Activated B cell treated with CpG ODN at 0.5 μM for 24 hours (primary cell): ENCODE results near the gene SP110. TPM values are rescaled to one million over a fixed set of nuclear protein-coding genes. Genes with fewer than 3 reads are reported as not detected.
A peak's percentile ranks its signal among the peaks of the same experiment; 100 is the strongest.

ENCODE experiments used
- ATAC-seq: fragments of 200-7000 bp; cut with Tn5 transposase; one replicate; pipeline ENCODE4 v1.10.0; 2021; ENCODE audit warnings: low read depth, mild to moderate bottlenecking, moderate library complexity
- CTCF ChIA-PET: fragments of 350-600 bp; sonication (Branson Sonifier 250); formaldehyde crosslinking; loops from one replicate; lab custom pipeline; 2021; ENCODE audit warnings: antibody characterized with exemption; lab: Charles Lee
- POLR2A ChIA-PET: fragments of 350-600 bp; sonication (Branson Sonifier 250); formaldehyde crosslinking; loops from one replicate; lab custom pipeline; 2021; ENCODE audit warnings: antibody characterized with exemption; lab: Charles Lee
- DNase-seq: peaks from one replicate; pipeline ENCODE4 v3.0.0; 2022
- H3K27ac Mint-ChIP-seq: one replicate; pipeline ENCODE4 v1.8.0; 2020; ENCODE audit warnings: mixed read lengths
- H3K27me3 Mint-ChIP-seq: one replicate; pipeline ENCODE4 v1.8.0; 2021; ENCODE audit warnings: mixed read lengths
- H3K36me3 Mint-ChIP-seq: one replicate; pipeline ENCODE4 v1.8.0; 2021; ENCODE audit warnings: low read depth, mixed read lengths
- H3K4me1 Mint-ChIP-seq: one replicate; pipeline ENCODE4 v1.8.0; 2021; ENCODE audit warnings: mixed read lengths
- H3K4me3 Mint-ChIP-seq: one replicate; pipeline ENCODE4 v1.8.0; 2020; ENCODE audit warnings: mild to moderate bottlenecking, mixed read lengths
- H3K9me3 Mint-ChIP-seq: one replicate; pipeline ENCODE4 v1.8.0; 2020; ENCODE audit warnings: mixed read lengths
- intact Hi-C: fragments of 100-400 bp; cut with micrococcal nuclease; formaldehyde crosslinking; loops from one replicate; pipeline ENCODE4 v1.15.1; 2024
- total RNA-seq: library from RNA; stranded (reverse); gene quantifications from 2 replicates; pipeline ENCODE4 v1.2.3, GENCODE V29; 2022
- TF ChIP-seq, protein P1 (sequence below): fragments of 200-600 bp; IDR thresholded peaks from one replicate; pipeline ENCODE4 v1.8.0; 2022; ENCODE audit warnings: antibody characterized with exemption, mild to moderate bottlenecking

SP110 gene
- total RNA-seq, 1 donor from 2014 or later, result 147 TPM

DNA sequence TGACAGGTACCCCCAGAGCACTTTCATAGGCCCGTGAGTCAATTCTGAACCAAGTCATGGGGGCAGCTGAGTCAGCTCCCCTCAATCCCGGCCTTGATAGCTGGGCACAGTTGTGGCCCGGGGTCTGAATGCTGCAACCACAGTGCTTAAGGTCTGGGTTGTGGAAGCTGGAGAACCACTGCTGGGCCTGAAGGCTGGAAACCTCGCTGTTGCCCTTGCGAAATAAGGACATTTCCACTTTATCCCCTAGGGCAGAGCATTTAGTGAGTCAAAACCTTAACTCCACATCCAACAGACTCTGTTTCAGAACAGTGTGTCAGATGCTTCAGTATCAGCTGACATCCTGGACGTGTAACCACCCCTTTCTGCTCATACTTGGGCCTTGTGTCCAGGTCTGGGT, 58.6 kb downstream of the SP110 start:
- no peak for ATAC-seq
- intact Hi-C loops, result loop anchor here (2.0 kb wide), 1 partner anchor 380 kb away; no protein-coding TSS in a partner anchor
- ChIA-PET CTCF (interaction anchor here (1.1 to 3.2 kb wide), 8 partner anchors 11 to 637 kb away, joined by 3 to 26 read pairs (median 4); partner anchors contain the start of gene SLC16A14), POLR2A (no interaction called here)
- TF ChIP-seq, protein P1, sequence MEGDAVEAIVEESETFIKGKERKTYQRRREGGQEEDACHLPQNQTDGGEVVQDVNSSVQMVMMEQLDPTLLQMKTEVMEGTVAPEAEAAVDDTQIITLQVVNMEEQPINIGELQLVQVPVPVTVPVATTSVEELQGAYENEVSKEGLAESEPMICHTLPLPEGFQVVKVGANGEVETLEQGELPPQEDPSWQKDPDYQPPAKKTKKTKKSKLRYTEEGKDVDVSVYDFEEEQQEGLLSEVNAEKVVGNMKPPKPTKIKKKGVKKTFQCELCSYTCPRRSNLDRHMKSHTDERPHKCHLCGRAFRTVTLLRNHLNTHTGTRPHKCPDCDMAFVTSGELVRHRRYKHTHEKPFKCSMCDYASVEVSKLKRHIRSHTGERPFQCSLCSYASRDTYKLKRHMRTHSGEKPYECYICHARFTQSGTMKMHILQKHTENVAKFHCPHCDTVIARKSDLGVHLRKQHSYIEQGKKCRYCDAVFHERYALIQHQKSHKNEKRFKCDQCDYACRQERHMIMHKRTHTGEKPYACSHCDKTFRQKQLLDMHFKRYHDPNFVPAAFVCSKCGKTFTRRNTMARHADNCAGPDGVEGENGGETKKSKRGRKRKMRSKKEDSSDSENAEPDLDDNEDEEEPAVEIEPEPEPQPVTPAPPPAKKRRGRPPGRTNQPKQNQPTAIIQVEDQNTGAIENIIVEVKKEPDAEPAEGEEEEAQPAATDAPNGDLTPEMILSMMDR, result no peak
- Mint-ChIP-seq H3K4me3 (no peak overlapping the region), H3K27me3 (no peaks in the 10 kb centered on the region), H3K27ac (no peak overlapping the region), H3K36me3 (peaks cover 35% of the 10 kb centered on the region), H3K4me1 (peaks cover 24% of the 10 kb centered on the region), H3K9me3 (peaks cover 6% of the 10 kb centered on the region)
- DNase-seq, result no peak

DNA sequence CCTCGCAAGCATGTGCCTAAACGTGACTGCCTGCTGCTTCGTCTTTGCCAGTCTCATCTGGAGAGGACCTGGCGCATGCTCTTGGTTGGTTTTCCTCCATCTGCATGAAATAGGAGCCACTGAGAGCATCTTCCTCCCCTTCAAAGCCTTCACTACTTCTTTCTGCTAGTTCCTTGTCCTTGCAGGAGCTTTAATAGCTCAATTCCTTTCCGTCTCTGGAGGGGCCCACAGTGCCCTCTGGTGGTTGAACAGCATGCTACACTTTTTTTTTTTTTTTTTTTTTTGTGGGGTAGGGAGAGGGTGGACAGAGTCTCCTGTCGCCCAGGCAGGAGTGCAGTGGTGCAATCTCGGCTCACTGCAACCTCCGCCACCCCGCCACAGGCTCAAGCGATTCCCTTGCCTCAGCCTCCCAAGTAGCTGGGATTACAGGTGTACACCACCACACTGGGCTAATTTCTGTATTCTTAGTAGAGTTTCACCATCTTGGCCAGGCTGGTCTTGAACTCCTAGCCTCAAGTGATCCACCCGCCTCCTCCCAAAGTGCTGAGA, 59.6 kb downstream of the SP110 start:
- peaks cover 30% of the 10 kb centered on the region for H3K36me3 Mint-ChIP-seq
- H3K4me3 Mint-ChIP-seq, result no peak overlapping the region
- CTCF ChIA-PET, result interaction anchor here (0.5 to 3.2 kb wide), 24 partner anchors 8 to 638 kb away, joined by 3 to 26 read pairs (median 4); partner anchors contain the start of genes SLC16A14 and SP140L
- H3K4me1 Mint-ChIP-seq, result peaks cover 24% of the 10 kb centered on the region
- peak; percentile 42 for ATAC-seq
- POLR2A ChIA-PET, result interaction anchor here (0.7 to 1.0 kb wide), 2 partner anchors 92 to 338 kb away, joined by 6 read pairs; partner anchors contain the start of gene SLC16A14
- H3K27me3 Mint-ChIP-seq, result no peaks in the 10 kb centered on the region
- H3K9me3 Mint-ChIP-seq, result peaks cover 6% of the 10 kb centered on the region
- TF ChIP-seq, protein P1, result no peak
- intact Hi-C loops, result loop anchor here (1.0 to 2.0 kb wide), 5 partner anchors 93 to 451 kb away; no protein-coding TSS in a partner anchor
- H3K27ac Mint-ChIP-seq, result no peak overlapping the region
- DNase-seq, result peak; percentile 34

DNA sequence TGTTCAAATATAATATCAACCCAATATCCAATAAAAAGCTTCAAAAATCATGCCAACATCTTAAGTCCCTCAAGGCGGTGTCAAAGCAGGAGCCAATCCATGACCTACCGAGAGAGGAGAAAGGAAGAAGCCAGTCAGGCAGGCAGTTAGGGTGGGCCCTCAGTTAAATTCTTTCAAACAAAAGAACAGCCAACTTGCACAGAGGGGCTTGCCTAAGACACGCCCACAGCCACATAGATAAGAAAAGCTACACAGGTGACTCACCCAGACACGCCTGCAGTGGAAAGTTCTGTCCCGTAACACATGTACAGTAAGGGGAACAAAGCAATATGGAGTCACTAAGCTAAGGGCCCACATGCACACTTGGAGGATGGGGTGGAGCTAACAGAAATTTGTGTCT, 61.3 kb downstream of the SP110 start:
- DNase-seq, result no peak
- ChIA-PET CTCF (interaction anchor here (1.0 to 3.2 kb wide), 5 partner anchors 8 to 152 kb away, joined by 3 to 12 read pairs (median 9); no protein-coding TSS in a partner anchor), POLR2A (no interaction called here)
- ATAC-seq, result no peak
- Mint-ChIP-seq H3K4me1 (peaks cover 20% of the 10 kb centered on the region), H3K9me3 (peaks cover 6% of the 10 kb centered on the region), H3K4me3 (no peak overlapping the region), H3K36me3 (peaks cover 14% of the 10 kb centered on the region), H3K27ac (no peak overlapping the region), H3K27me3 (no peaks in the 10 kb centered on the region)
- TF ChIP-seq, protein P1, result no peak
- intact Hi-C loops, result no loop called here

DNA sequence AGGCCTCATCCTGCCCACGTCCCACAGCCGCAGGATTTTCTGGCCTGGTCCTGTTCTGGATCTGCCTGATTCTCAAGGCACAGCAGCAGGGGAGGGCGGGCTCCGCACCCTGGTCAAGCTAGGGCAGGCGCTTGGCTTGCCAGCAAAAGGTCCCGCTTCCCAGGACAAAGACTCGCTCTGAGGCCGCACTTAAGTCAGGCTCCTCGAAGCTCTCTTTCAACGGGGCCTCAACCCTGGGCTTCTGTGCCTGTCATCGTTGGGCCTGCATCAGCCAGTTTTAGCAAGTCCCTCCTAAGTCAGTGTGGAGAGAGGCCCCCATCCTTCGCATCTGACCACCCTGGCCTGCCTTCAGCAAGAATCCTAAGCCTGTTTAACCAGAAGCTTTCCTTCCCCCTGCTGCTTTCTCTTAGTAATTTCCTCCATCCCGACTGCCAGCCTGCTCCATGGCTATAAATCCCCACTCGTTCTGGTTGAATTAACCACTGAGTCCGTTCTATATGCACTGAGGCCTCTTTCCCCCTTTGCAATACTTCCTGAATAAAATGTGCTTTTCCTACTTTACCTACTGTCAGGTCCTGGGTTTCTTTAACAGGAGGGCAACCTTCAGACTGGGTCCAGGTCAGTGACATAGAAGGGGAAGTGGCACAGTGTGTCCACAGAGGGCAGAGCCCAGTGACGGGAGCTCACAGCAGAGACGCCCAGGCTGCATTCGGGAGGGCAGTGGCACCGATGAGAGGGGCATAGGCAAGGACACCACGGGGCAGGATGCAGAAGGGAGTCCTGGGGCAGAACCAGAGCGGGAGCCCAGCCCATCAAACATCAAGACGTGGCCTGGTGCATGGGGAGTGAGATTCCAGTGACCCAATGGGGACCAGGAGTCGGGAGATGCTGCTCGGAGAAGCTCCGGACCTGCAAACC, 62.7 kb downstream of the SP110 start:
- Mint-ChIP-seq H3K27ac (no peak overlapping the region), H3K36me3 (peaks cover 4% of the 10 kb centered on the region), H3K4me3 (no peak overlapping the region), H3K27me3 (no peaks in the 10 kb centered on the region), H3K4me1 (peaks cover 7% of the 10 kb centered on the region), H3K9me3 (peaks cover 8% of the 10 kb centered on the region)
- intact Hi-C loops, result no loop called here
- DNase-seq, result no peak
- no peak for ATAC-seq
- TF ChIP-seq, protein P1, result no peak
- ChIA-PET CTCF (no interaction called here), POLR2A (interaction anchor here (0.5 kb wide), 1 partner anchor 458 kb away, joined by 4 read pairs; no protein-coding TSS in a partner anchor)
